GM10248 (cell line): ENCODE results near the gene GHDC.

Experiments used
- CTCF ChIA-PET: fragments of 300-600 bp; sonication (Branson Sonifier 250); formaldehyde crosslinking; extraction: SDS; loops from one replicate; lab custom pipeline; 2021; ENCODE audit warnings: antibody characterized with exemption; lab: Yijun Ruan, JAX
- POLR2A ChIA-PET: fragments of 350-650 bp; sonication (Branson Sonifier 250); formaldehyde crosslinking; extraction: SDS; loops from one replicate; lab custom pipeline; 2020; ENCODE audit warnings: antibody characterized with exemption; lab: Yijun Ruan, JAX
- DNase-seq: peaks from one replicate; pipeline ENCODE4 v3.0.0; 2012; ENCODE audit errors: extremely low spot score
- TF ChIP-seq, protein P1 (sequence below): IDR thresholded peaks from 2 replicates; pipeline ENCODE4 v1.5.1; 2012; ENCODE audit warnings: mild to moderate bottlenecking, low read depth; ENCODE audit errors: extremely low read depth, missing control alignments, control extremely low read depth

The GHDC gene

DNA sequence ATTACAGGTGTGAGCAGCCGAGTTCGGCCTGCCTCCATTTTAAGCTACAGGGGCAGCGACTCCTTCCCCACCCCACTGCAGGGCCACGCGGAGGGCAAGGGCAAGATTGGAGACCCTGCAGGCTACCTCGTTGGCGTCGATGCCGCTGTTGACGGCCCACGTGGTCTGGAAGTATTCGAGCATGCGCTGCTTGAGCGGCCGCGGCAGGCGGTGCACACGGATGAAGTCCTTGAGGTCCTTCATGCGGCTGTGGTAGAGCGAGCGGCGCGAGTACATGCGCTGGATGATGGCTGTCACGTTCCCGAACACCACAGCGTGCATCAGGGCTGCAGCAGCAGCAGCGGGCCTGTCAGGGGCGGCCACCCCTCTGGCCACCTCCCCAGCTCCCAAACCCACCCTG, 24.9 kb downstream of the GHDC start:
- no peak for DNase-seq
- TF ChIP-seq, protein P1, sequence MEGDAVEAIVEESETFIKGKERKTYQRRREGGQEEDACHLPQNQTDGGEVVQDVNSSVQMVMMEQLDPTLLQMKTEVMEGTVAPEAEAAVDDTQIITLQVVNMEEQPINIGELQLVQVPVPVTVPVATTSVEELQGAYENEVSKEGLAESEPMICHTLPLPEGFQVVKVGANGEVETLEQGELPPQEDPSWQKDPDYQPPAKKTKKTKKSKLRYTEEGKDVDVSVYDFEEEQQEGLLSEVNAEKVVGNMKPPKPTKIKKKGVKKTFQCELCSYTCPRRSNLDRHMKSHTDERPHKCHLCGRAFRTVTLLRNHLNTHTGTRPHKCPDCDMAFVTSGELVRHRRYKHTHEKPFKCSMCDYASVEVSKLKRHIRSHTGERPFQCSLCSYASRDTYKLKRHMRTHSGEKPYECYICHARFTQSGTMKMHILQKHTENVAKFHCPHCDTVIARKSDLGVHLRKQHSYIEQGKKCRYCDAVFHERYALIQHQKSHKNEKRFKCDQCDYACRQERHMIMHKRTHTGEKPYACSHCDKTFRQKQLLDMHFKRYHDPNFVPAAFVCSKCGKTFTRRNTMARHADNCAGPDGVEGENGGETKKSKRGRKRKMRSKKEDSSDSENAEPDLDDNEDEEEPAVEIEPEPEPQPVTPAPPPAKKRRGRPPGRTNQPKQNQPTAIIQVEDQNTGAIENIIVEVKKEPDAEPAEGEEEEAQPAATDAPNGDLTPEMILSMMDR, result no peak
- POLR2A ChIA-PET, result no interaction called here
- CTCF ChIA-PET, result no interaction called here

DNA sequence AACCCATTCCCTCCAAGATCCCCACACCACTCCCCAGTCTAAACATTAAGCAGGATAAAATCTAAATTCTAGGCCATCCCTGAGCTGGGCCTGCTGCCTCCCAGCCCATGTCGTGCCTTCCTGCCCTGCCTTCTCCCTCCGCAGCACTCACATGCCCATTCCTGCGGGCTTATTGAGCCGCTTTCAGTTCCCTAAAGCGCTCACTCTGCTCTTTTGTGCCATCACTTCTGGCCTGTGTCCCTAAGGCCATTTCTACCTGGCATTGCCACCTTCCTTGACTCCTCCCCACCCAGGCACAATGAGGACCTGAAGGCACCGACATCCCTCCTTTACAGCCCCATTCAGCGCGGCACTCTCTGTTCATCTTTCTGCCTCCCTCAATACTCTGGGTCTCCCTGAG, 26.5 kb downstream of the GHDC start:
- ChIA-PET CTCF (interaction anchor here (1.4 to 1.9 kb wide), 2 partner anchors 12 kb away, joined by 3 to 10 read pairs; partner anchors contain the start of gene KCNH4), POLR2A (no interaction called here)
- TF ChIP-seq, protein P1, result no peak
- DNase-seq, result no peak

DNA sequence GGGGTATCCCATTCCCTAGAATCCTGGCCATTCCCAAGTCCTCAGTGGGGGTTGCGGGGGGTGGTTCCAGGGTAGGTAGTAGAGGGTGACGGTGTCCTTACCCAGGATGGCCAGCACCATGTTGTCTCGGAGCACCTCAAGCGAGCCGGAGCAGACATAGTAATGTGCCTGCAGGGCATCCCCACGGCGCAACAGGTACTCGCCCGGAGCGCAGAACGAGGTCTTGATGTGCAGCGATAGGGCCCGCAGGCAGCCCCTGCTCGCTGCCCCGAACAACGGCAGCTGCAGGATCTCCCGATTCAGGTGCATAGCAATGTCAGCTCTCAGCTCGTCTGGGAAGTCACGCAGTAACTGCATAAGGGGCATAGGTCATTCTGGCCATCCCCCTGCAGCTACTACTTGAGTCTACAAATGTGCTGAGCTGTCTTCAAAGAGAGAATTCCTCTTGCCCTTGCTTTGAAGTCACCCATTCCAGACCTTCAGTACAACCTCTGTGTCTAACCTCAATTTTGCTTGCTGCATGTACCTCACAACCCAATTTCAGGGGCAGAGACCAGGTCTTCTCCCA, 28.0 kb downstream of the GHDC start:
- DNase-seq, result no peak
- ChIA-PET CTCF (no interaction called here), POLR2A (no interaction called here)
- TF ChIP-seq, protein P1, result no peak

DNA sequence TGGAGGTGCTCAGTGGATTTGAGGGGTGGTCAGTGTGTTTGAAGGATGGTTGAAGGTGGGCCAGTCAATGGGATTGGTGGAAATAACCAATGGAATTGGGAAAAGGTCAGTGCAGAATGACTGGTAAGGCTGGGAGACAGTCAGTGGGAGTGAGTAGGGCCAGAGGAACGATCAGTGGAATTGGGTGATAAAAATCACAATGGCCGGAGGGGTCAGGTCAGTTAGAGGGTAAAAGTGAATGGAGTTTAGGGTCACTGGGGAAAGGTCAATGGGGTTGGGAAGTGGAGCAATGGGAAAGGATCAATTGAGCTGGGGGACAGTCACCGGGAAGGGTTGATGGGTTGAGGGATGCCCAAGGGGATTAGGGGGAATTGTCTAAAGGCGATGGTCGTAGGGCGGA, 28.5 kb downstream of the GHDC start:
- ChIA-PET CTCF (no interaction called here), POLR2A (no interaction called here)
- TF ChIP-seq, protein P1, result no peak
- DNase-seq, result no peak

DNA sequence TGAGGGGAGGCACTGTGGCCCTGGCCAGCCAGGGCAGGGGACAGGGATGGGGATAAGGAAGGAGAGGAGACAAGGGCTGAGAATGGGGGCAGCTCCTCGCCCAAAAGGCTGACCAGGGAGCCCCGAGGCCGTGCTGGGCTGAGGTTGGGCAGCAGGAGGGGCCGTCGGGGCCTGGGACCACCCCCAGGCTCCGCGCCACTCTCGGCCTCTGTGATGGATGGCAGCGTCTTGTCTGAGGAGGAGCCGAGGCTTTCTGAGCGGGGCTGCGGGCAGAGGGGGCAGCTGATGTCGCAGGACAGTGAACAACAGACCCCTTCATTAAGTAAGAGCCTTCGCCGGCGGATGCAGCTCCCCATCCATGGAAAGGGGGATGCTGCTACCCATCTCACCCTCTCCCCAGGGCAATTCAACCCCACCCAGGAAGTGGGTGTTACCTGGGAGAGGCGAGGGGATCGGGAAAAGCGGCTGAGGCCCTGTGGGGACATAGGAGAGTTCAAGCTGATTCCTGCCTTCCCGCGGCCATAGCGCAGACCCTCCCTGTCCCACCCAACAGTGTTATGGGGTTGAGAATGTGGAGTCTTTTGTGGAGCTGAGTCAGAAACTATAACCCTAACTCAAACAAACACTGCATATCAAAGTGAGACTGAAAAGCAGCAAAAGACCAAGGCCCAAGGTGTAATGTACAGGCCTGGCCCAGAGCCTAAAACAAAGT, 30.4 kb downstream of the GHDC start:
- ChIA-PET POLR2A (interaction anchor here (0.5 kb wide), 1 partner anchor 194 kb away, joined by 3 read pairs; no protein-coding TSS in a partner anchor), CTCF (interaction anchor here (1.3 to 3.7 kb wide), 3 partner anchors 10 to 21 kb away, joined by 3 to 30 read pairs (median 5); partner anchors contain the start of gene KCNH4)
- TF ChIP-seq, protein P1, result no peak
- no peak for DNase-seq

DNA sequence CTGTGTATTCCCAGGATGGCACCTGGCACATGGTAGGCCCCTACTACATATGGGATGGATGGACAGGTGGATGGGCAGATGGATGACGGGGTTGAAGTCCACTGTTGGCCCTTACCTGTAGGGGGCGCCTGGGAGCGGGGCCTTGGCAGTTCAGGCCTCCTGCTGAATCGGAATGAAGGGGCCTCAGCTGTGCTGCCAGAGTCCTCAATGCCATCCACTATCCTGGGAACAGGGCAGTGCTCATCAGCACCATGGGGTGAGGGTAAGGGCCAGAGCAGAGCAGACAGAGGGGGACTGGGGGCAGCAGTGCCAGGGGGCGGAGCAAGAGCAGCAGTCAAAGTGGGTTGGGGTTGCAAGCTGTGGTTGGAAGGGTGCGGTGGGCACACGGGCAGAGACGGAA, 31.2 kb downstream of the GHDC start:
- TF ChIP-seq, protein P1, result peak; percentile 35
- CTCF ChIA-PET, result interaction anchor here (1.3 to 3.7 kb wide), 4 partner anchors 10 to 31 kb away, joined by 3 to 30 read pairs (median 5); partner anchors contain the start of genes GHDC and KCNH4
- DNase-seq, result peak; percentile 61
- POLR2A ChIA-PET, result interaction anchor here (0.5 kb wide), 1 partner anchor 193 kb away, joined by 3 read pairs; no protein-coding TSS in a partner anchor
